Measurements from ENCODE around the gene STAB2. TPM values are rescaled to one million over a fixed set of nuclear protein-coding genes. Genes with fewer than 3 reads are reported as not detected.
A peak's percentile ranks its signal among the peaks of the same experiment; 100 is the strongest.

The STAB2 gene
- total and polyA plus RNA-seq, 11 donors, result 0.12 to 3.5 (median 0.37) TPM; not detected in 6

DNA sequence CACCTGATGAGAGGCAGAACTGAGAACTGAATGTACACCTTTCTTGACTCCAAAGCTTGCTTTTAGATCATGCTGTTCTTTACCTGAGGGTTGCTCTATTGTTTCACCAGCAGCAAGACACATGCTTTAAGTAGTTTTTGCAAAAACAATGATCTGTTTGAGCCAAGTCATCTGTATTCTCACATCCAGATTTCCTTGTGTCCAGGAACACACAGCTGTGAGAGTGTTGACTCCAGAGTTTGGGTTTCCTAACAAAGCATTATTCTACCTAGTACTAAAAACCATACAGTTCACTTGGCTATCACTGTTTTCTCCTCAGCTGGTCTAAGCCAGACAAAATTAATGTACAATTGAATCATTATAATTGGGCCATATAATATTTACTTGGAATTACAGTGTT, 120.4 kb downstream of the STAB2 start:
- Histone ChIP-seq H3K9me3 (no peaks in the 10 kb centered on the region), H3K4me1 (peaks cover 0 to 6% (median 0%) of the 10 kb centered on the region in 12 donors), H3K4me3 (no peak overlapping the region), H3K36me3 (no peaks in the 10 kb centered on the region), H3K27me3 (no peaks in the 10 kb centered on the region), H3K27ac (no peak overlapping the region)
- no peak for DNase-seq
- no peak for ATAC-seq
- no peak for TF ChIP-seq POLR2A (IDR thresholded peaks at IDR 0.05)
- TF ChIP-seq, protein P1, sequence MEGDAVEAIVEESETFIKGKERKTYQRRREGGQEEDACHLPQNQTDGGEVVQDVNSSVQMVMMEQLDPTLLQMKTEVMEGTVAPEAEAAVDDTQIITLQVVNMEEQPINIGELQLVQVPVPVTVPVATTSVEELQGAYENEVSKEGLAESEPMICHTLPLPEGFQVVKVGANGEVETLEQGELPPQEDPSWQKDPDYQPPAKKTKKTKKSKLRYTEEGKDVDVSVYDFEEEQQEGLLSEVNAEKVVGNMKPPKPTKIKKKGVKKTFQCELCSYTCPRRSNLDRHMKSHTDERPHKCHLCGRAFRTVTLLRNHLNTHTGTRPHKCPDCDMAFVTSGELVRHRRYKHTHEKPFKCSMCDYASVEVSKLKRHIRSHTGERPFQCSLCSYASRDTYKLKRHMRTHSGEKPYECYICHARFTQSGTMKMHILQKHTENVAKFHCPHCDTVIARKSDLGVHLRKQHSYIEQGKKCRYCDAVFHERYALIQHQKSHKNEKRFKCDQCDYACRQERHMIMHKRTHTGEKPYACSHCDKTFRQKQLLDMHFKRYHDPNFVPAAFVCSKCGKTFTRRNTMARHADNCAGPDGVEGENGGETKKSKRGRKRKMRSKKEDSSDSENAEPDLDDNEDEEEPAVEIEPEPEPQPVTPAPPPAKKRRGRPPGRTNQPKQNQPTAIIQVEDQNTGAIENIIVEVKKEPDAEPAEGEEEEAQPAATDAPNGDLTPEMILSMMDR (IDR thresholded peaks at IDR 0.05), result no peak
- intact Hi-C loops (cut with DNase I), result no loop called here

DNA sequence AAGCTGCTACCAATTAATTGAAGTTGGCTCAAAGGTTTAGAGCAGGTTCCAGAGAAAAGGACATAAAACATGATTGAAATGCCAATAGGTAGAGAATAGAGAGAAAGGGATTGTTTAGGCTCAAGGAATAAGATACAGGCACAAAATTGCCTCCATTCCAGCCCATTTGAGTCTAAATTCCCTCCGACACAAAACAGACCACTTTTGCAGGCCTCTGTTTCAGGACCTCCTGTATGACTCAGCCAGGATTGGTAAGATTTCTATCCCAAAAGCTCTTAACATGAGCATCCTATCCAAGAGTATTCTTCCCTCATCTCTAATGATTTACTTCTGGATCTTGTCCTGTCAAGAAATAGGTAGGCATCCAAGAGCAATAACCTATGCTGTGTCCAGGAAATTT, 123.5 kb downstream of the STAB2 start:
- Histone ChIP-seq H3K9me3 (no peaks in the 10 kb centered on the region), H3K4me1 (peaks cover 0 to 7% (median 0%) of the 10 kb centered on the region in 12 donors), H3K36me3 (no peaks in the 10 kb centered on the region), H3K27ac (no peak overlapping the region), H3K27me3 (no peaks in the 10 kb centered on the region), H3K4me3 (no peak overlapping the region)
- ATAC-seq, result no peak
- no peak for DNase-seq
- intact Hi-C loops (cut with DNase I), result loop anchor here in 1 of 10 donors (10.0 kb wide), 1 partner anchor 434 kb away; no protein-coding TSS in a partner anchor
- TF ChIP-seq, protein P1 (IDR thresholded peaks at IDR 0.05), result no peak
- no peak for TF ChIP-seq POLR2A (IDR thresholded peaks at IDR 0.05)
- 85 to 96% (median 95%) methylated on average over 1 of the region's 1 CpG for WGBS, 4 donors

DNA sequence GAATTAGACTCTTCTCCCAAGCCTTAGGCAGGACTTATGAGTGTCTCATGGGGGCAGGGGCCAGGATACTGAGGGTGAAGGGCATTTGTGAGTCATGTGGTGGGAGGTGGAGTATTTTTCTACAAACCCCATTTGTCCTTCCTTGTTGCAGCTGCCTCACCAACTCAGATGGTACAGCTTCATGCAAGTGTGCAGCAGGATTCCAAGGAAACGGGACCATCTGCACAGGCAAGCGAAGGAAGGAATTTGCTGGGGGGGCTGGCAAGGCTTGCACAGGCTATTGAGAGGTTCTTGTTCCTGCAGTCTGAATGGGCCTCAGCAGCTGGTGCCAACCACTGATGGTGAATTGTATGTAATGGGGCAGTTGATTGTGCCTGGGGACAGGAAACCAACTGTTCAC, 125.1 kb downstream of the STAB2 start:
- peak in 1 of 4 donors; percentile 45 for ATAC-seq
- intact Hi-C loops (cut with DNase I), result loop anchor here in 1 of 10 donors (10.0 kb wide), 1 partner anchor 433 kb away; no protein-coding TSS in a partner anchor
- no peaks in the 10 kb centered on the region for H3K36me3 ChIP-seq
- no peak overlapping the region for H3K4me3 ChIP-seq
- peaks cover 0 to 7% (median 0%) of the 10 kb centered on the region in 12 donors for H3K4me1 ChIP-seq
- no peak overlapping the region for H3K27ac ChIP-seq
- no peaks in the 10 kb centered on the region for H3K27me3 ChIP-seq
- H3K9me3 ChIP-seq, result no peaks in the 10 kb centered on the region
- no peak for TF ChIP-seq POLR2A (IDR thresholded peaks at IDR 0.05)
- TF ChIP-seq, protein P1 (IDR thresholded peaks at IDR 0.05), result no peak
- no peak for DNase-seq
- WGBS, 4 donors, result 79 to 85% (median 81%) methylated on average over 2 of the region's 2 CpGs

DNA sequence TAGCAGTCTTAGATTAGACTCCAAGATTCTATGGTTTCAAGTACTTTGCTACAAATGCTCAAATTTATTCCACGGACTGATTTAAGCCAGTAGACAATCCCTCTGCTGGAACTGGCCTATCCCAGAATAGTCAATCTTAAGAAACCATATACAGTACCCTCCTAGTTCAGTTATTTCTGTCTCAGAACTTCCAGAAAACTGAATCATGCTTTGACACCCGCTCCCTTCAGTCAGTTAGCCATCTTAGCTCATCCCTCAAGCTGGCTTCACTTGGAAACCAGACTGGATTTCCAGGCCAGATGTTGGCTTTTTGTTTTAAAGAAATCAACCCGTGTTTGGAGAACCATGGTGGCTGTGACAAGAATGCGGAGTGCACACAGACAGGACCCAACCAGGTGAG, 128.4 kb downstream of the STAB2 start:
- no peak for DNase-seq
- no peaks in the 10 kb centered on the region for H3K36me3 ChIP-seq
- no peak overlapping the region for H3K27ac ChIP-seq
- no peak overlapping the region for H3K4me3 ChIP-seq
- H3K9me3 ChIP-seq, result no peaks in the 10 kb centered on the region
- intact Hi-C loops (cut with DNase I), result loop anchor here in 1 of 10 donors (10.0 kb wide), 1 partner anchor 429 kb away; no protein-coding TSS in a partner anchor
- TF ChIP-seq POLR2A (IDR thresholded peaks at IDR 0.05), result no peak
- TF ChIP-seq, protein P1 (IDR thresholded peaks at IDR 0.05), result no peak
- no peaks in the 10 kb centered on the region for H3K27me3 ChIP-seq
- WGBS, 4 donors, result 84 to 89% (median 87%) methylated on average over 4 of the region's 4 CpGs
- ATAC-seq, result no peak
- H3K4me1 ChIP-seq, result peaks cover 0 to 7% (median 0%) of the 10 kb centered on the region in 12 donors

Measured in heart left ventricle (tissue), 16 donors.